Chondrocyte (in vitro differentiated cells): Measurements from ENCODE around the gene NDUFA13. TPM values are rescaled to one million over a fixed set of nuclear protein-coding genes. Genes with fewer than 3 reads are reported as not detected.

Experiments
- DNase-seq: peaks from one replicate; pipeline ENCODE4 v3.0.0; 2021; ENCODE audit warnings: mixed read lengths, low spot score
- H3K27ac Mint-ChIP-seq: one replicate; pipeline ENCODE4 v1.8.0; 2021; ENCODE audit warnings: mild to moderate bottlenecking, moderate library complexity, mixed read lengths; ENCODE audit not compliant: unreplicated experiment
- H3K27me3 Mint-ChIP-seq: 2 replicates; pipeline ENCODE4 v1.8.0; 2021; ENCODE audit warnings: low read depth, mixed read lengths
- H3K36me3 Mint-ChIP-seq: 2 replicates; pipeline ENCODE4 v1.8.0; 2021; ENCODE audit warnings: low read depth, mixed read lengths
- H3K4me1 Mint-ChIP-seq: 2 replicates; pipeline ENCODE4 v1.8.0; 2021; ENCODE audit warnings: low read depth, mild to moderate bottlenecking, mixed read lengths
- H3K4me3 Mint-ChIP-seq: one replicate; pipeline ENCODE4 v1.8.0; 2021; ENCODE audit warnings: mild to moderate bottlenecking, moderate library complexity, mixed read lengths; ENCODE audit not compliant: unreplicated experiment
- H3K9me3 Mint-ChIP-seq: 2 replicates; pipeline ENCODE4 v1.8.0; 2021; ENCODE audit warnings: low read depth, mixed read lengths
- total RNA-seq: library from RNA; stranded (reverse); gene quantifications from 3 replicates; pipeline ENCODE4 v1.2.1, GENCODE V29; 2021
- TF ChIP-seq, protein P1 (sequence below): fragments of 200-600 bp; sonication (generic); IDR thresholded peaks from 2 replicates; pipeline ENCODE4 v1.5.0; 2021; ENCODE audit warnings: antibody characterized with exemption, mild to moderate bottlenecking, moderate library complexity

Gene NDUFA13
- total RNA-seq, 1 donor from 2014 or later, result 313 TPM

DNA sequence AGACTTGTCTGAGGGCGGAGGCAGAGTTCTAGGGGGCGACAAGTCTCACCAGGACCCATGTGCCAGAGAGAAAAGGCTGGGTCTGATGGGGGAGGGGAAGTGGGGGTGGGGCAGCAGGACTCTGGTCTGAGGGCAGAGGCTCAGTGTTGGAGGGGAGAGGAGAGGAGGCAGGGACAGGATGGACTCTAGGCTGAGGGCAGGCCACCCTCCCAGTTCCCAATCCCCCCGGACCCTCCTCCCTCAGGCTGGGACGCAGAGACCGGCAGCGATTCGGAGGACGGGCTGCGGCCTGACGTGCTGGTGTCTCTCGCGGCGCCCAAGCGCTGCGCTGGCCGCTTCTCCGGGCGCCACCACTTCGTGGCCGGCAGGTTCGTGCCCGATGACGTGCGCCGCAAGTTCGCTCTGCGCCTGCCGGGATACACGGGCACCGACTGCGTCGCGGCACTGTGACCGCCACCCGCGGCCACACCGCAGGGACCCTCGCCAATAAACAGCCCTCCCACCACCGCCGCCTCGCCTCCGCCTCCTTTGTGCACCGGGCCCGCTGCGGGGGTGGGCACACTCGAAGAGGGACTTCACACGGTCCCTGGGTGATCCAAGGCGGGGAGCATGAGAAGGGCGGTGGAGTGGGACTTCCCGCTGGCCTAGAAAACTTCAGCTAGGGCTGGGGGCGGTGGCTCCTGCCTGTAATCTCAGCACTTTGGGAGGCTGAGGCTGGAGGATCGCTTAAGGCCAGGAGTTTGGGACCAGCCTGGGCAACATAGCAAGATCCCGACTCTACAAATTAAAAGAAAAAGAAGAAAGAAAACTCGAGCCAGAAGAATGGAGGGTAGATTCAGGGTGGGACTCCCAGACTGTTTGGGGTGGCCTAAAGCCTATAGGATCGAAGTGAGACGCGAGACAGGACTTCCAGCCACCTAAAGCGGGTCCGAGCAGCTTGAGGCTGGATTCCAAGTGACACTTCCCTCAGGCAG, 21.3 kb downstream of the NDUFA13 start:
- TF ChIP-seq, protein P1, sequence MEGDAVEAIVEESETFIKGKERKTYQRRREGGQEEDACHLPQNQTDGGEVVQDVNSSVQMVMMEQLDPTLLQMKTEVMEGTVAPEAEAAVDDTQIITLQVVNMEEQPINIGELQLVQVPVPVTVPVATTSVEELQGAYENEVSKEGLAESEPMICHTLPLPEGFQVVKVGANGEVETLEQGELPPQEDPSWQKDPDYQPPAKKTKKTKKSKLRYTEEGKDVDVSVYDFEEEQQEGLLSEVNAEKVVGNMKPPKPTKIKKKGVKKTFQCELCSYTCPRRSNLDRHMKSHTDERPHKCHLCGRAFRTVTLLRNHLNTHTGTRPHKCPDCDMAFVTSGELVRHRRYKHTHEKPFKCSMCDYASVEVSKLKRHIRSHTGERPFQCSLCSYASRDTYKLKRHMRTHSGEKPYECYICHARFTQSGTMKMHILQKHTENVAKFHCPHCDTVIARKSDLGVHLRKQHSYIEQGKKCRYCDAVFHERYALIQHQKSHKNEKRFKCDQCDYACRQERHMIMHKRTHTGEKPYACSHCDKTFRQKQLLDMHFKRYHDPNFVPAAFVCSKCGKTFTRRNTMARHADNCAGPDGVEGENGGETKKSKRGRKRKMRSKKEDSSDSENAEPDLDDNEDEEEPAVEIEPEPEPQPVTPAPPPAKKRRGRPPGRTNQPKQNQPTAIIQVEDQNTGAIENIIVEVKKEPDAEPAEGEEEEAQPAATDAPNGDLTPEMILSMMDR, result no peak
- no peaks in the 10 kb centered on the region for H3K36me3 Mint-ChIP-seq
- no peak for DNase-seq
- H3K4me1 Mint-ChIP-seq, result peaks cover 20% of the 10 kb centered on the region
- H3K4me3 Mint-ChIP-seq, result peak overlapping the region; percentile 41
- H3K27me3 Mint-ChIP-seq, result peaks cover 3% of the 10 kb centered on the region
- H3K27ac Mint-ChIP-seq, result no peak overlapping the region
- no peaks in the 10 kb centered on the region for H3K9me3 Mint-ChIP-seq

DNA sequence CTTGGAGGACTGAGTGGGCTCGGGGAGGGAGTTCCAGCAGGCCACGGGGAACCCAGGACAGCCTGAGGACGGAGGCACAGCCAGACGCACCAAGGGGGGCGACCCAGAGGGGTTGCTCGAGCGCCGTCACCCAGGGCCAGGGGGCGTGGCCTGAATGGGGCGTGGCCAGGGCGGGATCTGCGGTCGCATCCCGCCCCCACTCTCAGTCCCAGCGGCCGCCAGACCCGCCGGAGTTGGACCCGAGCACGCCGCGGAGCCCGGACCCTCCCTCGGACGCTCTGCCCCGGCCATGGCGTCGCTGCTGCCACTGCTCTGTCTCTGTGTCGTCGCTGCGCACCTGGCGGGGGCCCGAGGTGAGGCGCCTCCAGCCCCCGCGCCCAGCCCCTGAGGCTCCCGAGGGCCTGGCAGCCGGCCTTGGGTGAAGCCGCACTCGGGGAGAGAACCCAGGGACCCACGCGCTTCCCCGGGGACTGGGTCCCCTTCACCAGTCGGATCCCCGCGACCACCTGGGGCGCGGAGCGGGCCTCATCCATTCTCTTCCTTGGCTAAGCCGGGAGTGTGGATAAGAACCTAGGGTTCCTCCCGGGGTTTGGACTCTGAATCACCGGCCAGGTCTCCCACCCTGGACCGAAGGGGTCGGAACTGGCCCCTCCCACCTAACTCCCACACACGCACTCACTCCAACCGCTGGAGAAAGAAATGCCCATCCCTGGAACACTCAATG, 22.2 kb downstream of the NDUFA13 start, which contains the start of gene CILP2:
Gene CILP2, plus strand, starts transcription at position 205 of the 724 bp plus-strand sequence. Its CDS starts 85 bp downstream, at position 290.
- H3K4me3 Mint-ChIP-seq, result peak within 1 kb of the TSS; percentile 48
- H3K36me3 Mint-ChIP-seq, result no peaks in the 10 kb centered on the region
- no peaks in the 10 kb centered on the region for H3K9me3 Mint-ChIP-seq
- no peak for DNase-seq
- no peak within 1 kb of the TSS for H3K27ac Mint-ChIP-seq
- H3K27me3 Mint-ChIP-seq, result peaks cover 3% of the 10 kb centered on the region
- TF ChIP-seq, protein P1, result no peak
- peaks cover 20% of the 10 kb centered on the region for H3K4me1 Mint-ChIP-seq

DNA sequence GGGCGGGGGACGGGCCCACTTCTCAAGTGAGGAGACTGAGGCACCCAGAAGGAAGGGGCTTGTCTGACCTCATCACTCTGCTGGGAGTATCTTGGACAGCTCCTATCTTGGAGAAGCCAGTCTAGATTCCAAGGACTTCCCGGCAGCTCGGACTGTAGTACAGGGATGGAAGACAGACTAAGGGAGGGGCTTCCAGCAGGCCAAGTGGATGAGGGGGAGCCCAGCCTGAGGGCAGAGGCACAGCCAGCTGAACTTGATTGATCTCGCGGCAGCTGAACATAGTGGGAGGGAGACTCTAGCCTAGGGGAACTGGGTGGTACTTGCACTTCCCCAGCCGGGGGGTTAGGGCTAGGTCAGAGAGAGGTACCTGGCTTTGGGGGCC, 22.8 kb downstream of the NDUFA13 start:
- Mint-ChIP-seq H3K9me3 (no peaks in the 10 kb centered on the region), H3K27me3 (peaks cover 3% of the 10 kb centered on the region), H3K4me3 (peak overlapping the region; percentile 48), H3K27ac (no peak overlapping the region), H3K36me3 (no peaks in the 10 kb centered on the region), H3K4me1 (peaks cover 17% of the 10 kb centered on the region)
- TF ChIP-seq, protein P1, result no peak
- no peak for DNase-seq

DNA sequence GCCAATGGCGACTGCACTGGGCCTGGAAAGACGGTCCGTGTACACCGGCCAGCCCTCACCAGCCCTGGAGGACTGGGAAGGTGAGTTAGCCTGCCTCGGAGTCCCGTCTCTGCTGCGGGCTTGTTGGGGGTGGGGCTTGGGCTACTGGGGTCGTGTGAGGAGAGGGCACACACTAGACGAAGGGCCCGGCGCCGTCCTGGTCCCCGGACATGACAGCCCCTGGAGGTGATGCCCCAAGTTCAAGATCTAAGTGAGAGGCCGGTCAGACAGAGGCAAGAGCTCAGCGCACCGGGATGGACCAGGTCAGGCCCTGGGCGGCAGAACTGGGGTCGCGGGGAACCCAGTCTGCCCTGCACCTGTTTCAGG, 23.7 kb downstream of the NDUFA13 start:
- Mint-ChIP-seq H3K27me3 (peaks cover 3% of the 10 kb centered on the region), H3K36me3 (no peaks in the 10 kb centered on the region), H3K4me3 (no peak overlapping the region), H3K9me3 (no peaks in the 10 kb centered on the region), H3K27ac (no peak overlapping the region), H3K4me1 (peaks cover 10% of the 10 kb centered on the region)
- peak; percentile 93 for DNase-seq
- TF ChIP-seq, protein P1, result no peak

DNA sequence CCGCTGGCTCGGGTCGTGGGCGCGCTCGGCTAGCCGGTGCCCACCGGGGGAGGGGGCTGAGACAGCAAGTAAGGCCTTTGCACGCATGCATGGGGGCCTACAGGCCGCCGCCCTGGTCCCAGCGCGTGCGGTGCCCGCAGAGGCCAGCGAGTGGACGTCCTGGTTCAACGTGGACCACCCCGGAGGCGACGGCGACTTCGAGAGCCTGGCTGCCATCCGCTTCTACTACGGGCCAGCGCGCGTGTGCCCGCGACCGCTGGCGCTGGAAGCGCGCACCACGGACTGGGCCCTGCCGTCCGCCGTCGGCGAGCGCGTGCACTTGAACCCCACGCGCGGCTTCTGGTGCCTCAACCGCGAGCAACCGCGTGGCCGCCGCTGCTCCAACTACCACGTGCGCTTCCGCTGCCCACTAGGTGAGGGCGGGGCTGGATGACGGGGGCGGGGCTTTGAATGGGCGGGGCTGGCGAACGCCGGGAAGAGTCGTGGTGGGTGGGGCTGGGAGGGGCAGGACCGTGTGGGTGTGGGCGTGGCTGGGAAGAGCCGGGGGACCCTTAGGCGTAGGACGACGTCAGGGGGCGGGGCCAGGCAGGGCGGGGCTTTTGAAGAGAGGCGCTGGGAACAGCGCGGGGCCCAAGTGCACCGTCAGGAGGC, 24.2 kb downstream of the NDUFA13 start:
- Mint-ChIP-seq H3K27me3 (peaks cover 3% of the 10 kb centered on the region), H3K4me1 (peaks cover 10% of the 10 kb centered on the region), H3K9me3 (no peaks in the 10 kb centered on the region), H3K27ac (no peak overlapping the region), H3K36me3 (no peaks in the 10 kb centered on the region), H3K4me3 (no peak overlapping the region)
- TF ChIP-seq, protein P1, result no peak
- no peak for DNase-seq
